IPS-18a (cell line): ENCODE results near the gene TNRC6B.
"Not testable (repeated sequence)": the region's sequence is repeated elsewhere in the genome, so short reads cannot be mapped to it uniquely, and the experiment has no call there.

ENCODE experiments used
- H3K27ac ChIP-seq: one replicate; pipeline ENCODE4 v1.5.1; 2013; ENCODE audit warnings: low read length
- H3K27me3 ChIP-seq: one replicate; pipeline ENCODE4 v1.6.1; 2013; ENCODE audit warnings: mild to moderate bottlenecking, low read length; ENCODE audit not compliant: control insufficient read depth, insufficient read depth
- H3K36me3 ChIP-seq: one replicate; pipeline ENCODE4 v1.6.1; 2013; ENCODE audit warnings: low read depth, low read length; ENCODE audit not compliant: control insufficient read depth
- H3K4me1 ChIP-seq: one replicate; pipeline ENCODE4 v1.6.1; 2013; ENCODE audit warnings: low read depth, low read length; ENCODE audit not compliant: control insufficient read depth
- H3K4me3 ChIP-seq: one replicate; pipeline ENCODE4 v1.5.1; 2013; ENCODE audit warnings: low read length
- H3K9ac ChIP-seq: one replicate; pipeline ENCODE4 v1.6.1; 2013; ENCODE audit warnings: mild to moderate bottlenecking, low read length, moderate library complexity
- H3K9me3 ChIP-seq: one replicate; pipeline ENCODE4 v1.6.1; 2013; ENCODE audit warnings: low read depth, low read length; ENCODE audit not compliant: control insufficient read depth

The TNRC6B gene

DNA sequence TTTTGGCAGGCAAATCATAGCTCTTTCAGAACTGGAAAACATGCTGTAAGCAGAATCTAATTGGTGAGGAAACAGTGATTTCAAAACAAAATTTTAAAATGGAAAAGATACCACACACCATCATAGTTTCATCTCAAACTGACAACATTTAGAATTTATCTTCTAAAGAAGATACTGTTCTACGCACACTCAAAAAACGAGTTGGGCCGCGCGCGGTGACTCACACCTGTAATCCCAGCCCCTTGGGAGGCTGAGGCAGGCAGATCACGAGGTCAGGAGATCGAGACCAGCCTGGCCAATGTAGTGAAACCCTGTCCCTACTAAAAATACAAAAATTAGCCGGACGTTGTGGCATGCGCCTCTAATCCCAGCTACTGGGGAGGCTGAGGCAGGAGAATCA is 124.4 kb downstream of the TNRC6B start:
- H3K9me3 ChIP-seq: no peaks in the 10 kb centered on the region
- H3K27me3 ChIP-seq: no peaks in the 10 kb centered on the region
- H3K27ac ChIP-seq: no peak overlapping the region

DNA sequence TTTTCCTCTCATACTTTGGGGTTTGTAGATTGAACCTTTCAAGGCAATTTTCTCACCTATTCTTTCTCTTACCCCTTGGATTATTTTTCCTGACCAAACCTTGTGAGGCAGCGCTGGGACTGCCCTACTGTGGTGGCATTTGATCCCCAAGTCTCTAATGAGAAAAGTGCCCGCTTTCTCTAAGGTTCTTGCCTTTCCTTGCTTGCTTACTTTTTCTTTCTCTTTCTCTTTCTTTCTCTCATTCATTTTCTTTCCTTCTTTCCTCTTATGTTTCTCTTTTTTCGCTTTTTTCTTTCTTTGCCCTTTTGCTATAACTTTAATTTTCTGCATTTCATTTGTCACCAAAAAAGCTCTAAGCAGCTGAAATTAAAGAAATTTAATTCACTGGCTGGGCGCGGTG is 127.9 kb downstream of the TNRC6B start:
- Histone ChIP-seq H3K9me3 (no peaks in the 10 kb centered on the region), H3K27ac (no peak overlapping the region), H3K4me1 (no peaks in the 10 kb centered on the region), H3K27me3 (no peaks in the 10 kb centered on the region), H3K9ac (no peak overlapping the region), H3K36me3 (peaks cover 62% of the 10 kb centered on the region), H3K4me3 (no peak overlapping the region)

More for the DNA sequence above, 124.4 kb downstream of the TNRC6B start:
- H3K36me3 ChIP-seq: peaks cover 44% of the 10 kb centered on the region
- no peaks in the 10 kb centered on the region for H3K4me1 ChIP-seq
- H3K9ac ChIP-seq: no peak overlapping the region
- no peak overlapping the region for H3K4me3 ChIP-seq

DNA sequence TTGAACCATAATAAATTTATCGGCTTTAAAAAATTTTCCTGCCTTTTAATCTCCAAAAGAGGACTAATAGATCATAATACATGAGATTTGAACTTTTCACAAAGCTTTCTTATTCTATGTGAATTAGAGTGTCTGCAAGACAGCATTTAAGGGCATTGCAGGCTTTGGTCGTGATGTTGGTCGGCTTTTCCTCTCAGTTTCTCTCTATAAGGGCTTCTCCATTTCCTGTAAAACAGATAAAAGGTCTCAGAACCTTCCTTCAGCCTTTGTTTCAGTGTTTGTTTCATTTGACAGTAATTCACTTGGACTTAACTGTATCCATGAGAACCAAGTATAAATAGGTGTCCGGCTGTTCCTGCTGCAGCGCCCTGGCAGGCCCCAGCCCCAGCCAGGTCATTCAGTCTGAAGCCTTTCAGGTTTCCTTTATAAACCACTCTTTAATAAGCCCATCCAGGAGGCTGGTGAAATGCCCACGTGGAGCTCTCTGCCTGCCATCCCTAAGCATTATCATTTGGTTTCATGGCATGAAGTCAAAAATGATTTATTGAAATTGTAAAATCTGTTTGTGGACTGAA is 131.4 kb downstream of the TNRC6B start:
- Histone ChIP-seq H3K4me1 (no peaks in the 10 kb centered on the region), H3K9me3 (no peaks in the 10 kb centered on the region), H3K4me3 (no peak overlapping the region), H3K36me3 (peaks cover 78% of the 10 kb centered on the region), H3K27me3 (no peaks in the 10 kb centered on the region), H3K9ac (no peak overlapping the region), H3K27ac (no peak overlapping the region)

DNA sequence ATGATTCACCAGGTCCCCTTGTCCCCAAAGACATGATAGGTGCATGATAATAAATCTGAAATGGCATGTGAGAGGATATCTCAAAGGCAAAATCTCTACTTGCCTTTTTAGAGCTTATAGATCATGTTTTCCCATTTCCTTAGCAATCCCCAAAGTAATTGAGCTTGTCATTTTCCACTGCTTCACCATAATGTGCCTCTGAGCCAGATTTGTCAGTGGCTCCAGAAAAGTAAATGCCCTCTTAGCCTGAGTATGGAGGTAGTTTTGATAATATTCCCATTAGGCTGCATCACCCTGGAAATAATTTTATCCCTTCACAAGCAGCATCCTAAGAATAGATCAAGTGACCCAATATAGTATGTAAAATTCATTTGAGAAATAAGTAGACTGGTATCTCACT is 131.9 kb downstream of the TNRC6B start:
- Histone ChIP-seq H3K27ac (no peak overlapping the region), H3K9ac (no peak overlapping the region), H3K27me3 (no peaks in the 10 kb centered on the region), H3K4me1 (no peaks in the 10 kb centered on the region), H3K4me3 (no peak overlapping the region), H3K36me3 (peaks cover 80% of the 10 kb centered on the region), H3K9me3 (no peaks in the 10 kb centered on the region)

DNA sequence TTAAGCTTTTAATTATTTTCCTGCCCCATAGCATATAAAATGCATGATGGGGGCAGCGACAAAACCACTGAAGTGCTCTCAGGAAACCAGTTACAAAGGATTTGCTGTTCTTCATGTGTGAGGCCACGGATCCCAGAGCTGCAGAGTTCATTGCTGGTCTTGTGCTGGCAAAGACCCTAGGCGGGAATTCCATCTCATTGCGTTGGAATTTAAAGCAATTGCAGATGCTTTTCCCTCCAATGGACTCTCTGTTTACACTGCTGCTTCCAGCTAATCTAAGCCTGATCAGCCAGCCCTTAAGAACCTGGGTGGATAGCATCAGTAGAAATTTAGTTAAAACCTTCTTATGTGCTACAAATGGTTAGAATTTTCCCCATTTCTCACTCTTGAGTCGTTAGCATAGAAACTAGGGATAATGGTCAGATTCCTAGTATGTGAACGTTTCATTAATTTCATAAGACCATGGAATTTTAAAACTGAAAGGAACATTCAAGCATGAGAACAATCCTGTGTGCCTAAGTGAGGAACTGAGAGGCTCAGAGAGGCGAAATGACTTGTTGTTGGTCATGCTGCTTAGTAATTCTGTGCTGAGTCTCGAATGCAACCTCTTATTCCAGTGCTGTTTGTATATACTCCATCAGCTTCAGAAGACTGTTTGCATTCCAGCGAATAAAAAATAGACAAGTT is 132.5 kb downstream of the TNRC6B start:
- H3K9ac ChIP-seq: no peak overlapping the region
- H3K27me3 ChIP-seq: no peaks in the 10 kb centered on the region
- no peak overlapping the region for H3K27ac ChIP-seq
- no peaks in the 10 kb centered on the region for H3K4me1 ChIP-seq
- H3K9me3 ChIP-seq: no peaks in the 10 kb centered on the region
- H3K4me3 ChIP-seq: no peak overlapping the region
- H3K36me3 ChIP-seq: peaks cover 81% of the 10 kb centered on the region

DNA sequence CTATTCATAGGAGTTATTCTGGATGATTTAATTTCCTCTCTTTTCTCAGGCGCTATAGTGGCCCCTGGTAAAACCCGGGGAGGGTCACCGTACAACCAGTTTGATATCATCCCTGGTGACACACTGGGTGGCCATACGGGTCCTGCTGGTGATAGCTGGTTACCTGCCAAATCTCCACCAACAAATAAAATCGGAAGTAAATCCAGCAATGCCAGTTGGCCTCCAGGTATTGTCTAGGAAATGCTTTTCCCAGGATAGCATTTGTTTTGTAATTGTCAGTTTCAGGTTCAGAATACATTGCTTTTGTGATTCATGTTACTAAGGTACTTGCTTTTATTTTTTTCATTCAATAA is 133.0 kb downstream of the TNRC6B start:
- H3K27ac ChIP-seq: no peak overlapping the region
- no peak overlapping the region for H3K9ac ChIP-seq
- no peaks in the 10 kb centered on the region for H3K27me3 ChIP-seq
- H3K9me3 ChIP-seq: no peaks in the 10 kb centered on the region
- H3K36me3 ChIP-seq: peaks cover 86% of the 10 kb centered on the region
- no peaks in the 10 kb centered on the region for H3K4me1 ChIP-seq
- H3K4me3 ChIP-seq: no peak overlapping the region

DNA sequence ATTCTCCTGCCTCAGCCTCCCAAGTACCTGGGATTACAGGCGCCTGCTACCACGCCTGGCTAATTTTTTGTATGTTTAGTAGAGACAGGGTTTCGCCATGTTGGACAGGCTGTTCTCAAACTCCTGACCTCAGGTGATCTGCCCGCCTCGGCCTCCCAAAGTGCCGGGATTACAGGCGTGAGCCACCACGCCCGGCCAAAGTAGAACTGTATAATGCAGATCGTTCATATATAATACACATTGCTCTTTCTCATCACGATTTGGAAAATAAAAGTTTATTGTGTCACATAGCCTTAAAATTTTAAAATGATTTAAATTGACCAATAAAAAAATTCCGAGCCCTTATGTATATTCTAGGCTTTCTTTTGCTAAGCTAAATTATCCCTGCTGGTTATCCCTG is 133.9 kb downstream of the TNRC6B start:
- peaks cover 93% of the 10 kb centered on the region for H3K36me3 ChIP-seq
- not testable (repeated sequence) for H3K4me3 ChIP-seq, H3K9me3 ChIP-seq, H3K4me1 ChIP-seq, H3K9ac ChIP-seq, H3K27me3 ChIP-seq, H3K27ac ChIP-seq

DNA sequence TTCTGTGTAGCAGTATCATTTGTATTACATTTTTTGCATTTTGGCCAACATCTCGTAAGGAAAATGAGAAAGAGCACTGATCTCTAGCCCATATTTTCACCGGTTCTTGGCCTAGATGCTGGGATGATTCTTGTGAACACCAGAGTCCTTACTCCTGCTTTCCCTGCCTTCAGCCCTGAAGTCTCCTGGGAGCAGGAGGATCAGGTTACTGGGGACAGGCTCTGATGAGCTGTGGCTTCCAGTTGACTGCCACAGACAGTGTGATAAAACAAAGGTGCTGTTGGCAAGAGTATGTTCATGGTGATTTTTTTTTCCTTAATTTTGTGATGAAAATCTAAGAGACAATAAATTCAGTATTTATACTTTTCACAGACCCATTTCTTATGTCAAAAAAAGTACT is 134.3 kb downstream of the TNRC6B start:
- Histone ChIP-seq H3K9me3 (no peaks in the 10 kb centered on the region), H3K4me1 (no peaks in the 10 kb centered on the region), H3K27ac (no peak overlapping the region), H3K9ac (no peak overlapping the region), H3K4me3 (no peak overlapping the region), H3K36me3 (peaks cover 94% of the 10 kb centered on the region), H3K27me3 (no peaks in the 10 kb centered on the region)

DNA sequence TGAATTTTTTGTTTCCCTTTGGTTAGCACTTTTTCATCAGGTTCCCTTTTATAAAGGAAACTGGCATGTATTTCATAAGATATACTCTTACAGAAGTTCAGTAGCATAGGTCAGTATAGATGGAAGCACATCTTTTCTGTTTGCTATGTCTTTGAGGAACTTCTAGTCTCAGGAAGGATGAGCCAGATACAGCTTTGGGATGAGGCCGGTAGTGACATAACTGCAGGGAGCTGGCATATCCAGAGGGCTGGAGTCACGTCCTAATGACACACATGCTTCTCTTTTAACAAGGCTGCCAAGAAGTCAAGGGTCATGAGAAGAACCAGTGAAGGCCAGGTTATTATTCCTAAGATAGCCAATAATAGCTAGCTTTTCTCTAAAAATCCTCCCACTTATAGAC is 135.3 kb downstream of the TNRC6B start:
- Histone ChIP-seq H3K9me3 (no peaks in the 10 kb centered on the region), H3K4me3 (no peak overlapping the region), H3K27ac (no peak overlapping the region), H3K36me3 (peaks cover 94% of the 10 kb centered on the region), H3K27me3 (no peaks in the 10 kb centered on the region), H3K4me1 (no peaks in the 10 kb centered on the region), H3K9ac (no peak overlapping the region)

DNA sequence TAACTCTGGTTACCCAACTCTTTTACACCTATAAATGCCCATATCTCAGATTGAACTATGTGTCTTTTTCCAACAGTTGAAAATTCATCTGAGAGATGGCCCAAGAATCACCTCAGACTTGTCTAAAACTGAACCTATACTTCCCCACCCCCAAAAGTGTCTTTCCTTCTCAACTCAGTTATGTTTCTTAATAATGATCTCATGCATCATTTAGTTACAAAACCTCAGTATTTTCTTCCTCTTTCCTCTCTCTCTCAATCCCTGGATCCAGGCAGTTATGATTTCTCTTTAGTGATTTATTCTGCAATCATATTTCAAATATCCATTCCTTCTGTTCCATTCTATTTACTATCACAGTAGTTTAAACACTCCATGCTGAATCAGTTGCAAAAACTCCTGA is 136.3 kb downstream of the TNRC6B start:
- peaks cover 84% of the 10 kb centered on the region for H3K36me3 ChIP-seq
- H3K9ac ChIP-seq: no peak overlapping the region
- H3K4me1 ChIP-seq: no peaks in the 10 kb centered on the region
- H3K27me3 ChIP-seq: no peaks in the 10 kb centered on the region
- no peak overlapping the region for H3K4me3 ChIP-seq
- H3K27ac ChIP-seq: no peak overlapping the region
- no peaks in the 10 kb centered on the region for H3K9me3 ChIP-seq

DNA sequence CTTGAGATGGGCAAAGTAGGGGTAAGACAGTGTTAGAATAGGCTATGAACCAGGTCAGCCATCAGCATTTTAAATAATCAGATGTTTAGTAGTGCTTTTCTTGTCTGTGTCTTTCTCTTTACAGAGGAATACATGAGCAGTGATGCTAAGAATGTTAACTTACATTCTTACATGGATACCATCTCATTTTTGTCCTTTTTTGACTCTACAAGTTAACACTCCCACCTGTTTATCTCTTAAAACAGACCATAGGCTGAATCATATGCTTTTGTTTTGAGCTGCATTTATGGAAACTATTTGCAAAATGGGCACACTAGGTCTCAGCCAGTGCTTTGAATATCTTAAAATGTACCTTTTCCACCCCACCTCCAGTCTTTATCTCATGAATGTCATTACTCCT is 143.0 kb downstream of the TNRC6B start:
- Histone ChIP-seq H3K27me3 (no peaks in the 10 kb centered on the region), H3K9me3 (no peaks in the 10 kb centered on the region), H3K27ac (no peak overlapping the region), H3K9ac (no peak overlapping the region), H3K36me3 (peaks cover 49% of the 10 kb centered on the region), H3K4me1 (peaks cover 12% of the 10 kb centered on the region), H3K4me3 (no peak overlapping the region)

DNA sequence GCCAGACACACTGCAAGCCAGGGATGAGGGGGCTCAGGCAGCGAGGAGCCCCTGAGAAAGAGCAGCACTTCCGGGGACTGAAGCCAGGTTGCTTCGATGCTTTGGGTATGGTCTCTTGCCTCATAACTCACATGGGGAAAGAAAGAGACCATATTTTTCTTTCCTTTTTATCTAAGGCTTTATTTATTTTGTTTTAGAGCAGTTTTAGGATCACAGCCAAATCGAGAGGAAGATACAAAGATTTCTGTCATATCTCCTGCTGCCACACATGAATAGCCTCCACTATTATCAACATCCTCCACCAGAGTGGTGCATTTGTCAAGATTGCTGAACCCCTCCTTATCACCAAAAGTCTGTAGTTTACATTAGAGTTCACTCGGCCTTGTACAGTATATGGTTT is 144.3 kb downstream of the TNRC6B start:
- H3K36me3 ChIP-seq: peaks cover 38% of the 10 kb centered on the region
- no peak overlapping the region for H3K27ac ChIP-seq
- H3K4me3 ChIP-seq: no peak overlapping the region
- no peaks in the 10 kb centered on the region for H3K27me3 ChIP-seq
- H3K9me3 ChIP-seq: no peaks in the 10 kb centered on the region
- H3K9ac ChIP-seq: no peak overlapping the region
- H3K4me1 ChIP-seq: peaks cover 24% of the 10 kb centered on the region
